HL-60 (cell line): ENCODE measurements around the gene GJA5.

Experiments
- POLR2AphosphoS5 ChIP-seq: IDR thresholded peaks from 2 replicates; pipeline ENCODE4 v1.6.1; 2012; ENCODE audit warnings: low read depth
- SPI1 ChIP-seq: IDR thresholded peaks from 2 replicates; pipeline ENCODE4 v1.6.1; 2012; ENCODE audit warnings: low read depth, mild to moderate bottlenecking, borderline replicate concordance
- TF ChIP-seq, protein P1 (sequence below): IDR thresholded peaks from 2 replicates; pipeline ENCODE4 v1.6.1; 2012; ENCODE audit warnings: low read depth; ENCODE audit not compliant: insufficient replicate concordance
- TF ChIP-seq, protein P2 (sequence below): IDR thresholded peaks from one replicate; pipeline ENCODE4 v1.5.1; 2011; ENCODE audit warnings: low read length, control low read depth, inconsistent platforms; ENCODE audit not compliant: insufficient read depth

DNA sequence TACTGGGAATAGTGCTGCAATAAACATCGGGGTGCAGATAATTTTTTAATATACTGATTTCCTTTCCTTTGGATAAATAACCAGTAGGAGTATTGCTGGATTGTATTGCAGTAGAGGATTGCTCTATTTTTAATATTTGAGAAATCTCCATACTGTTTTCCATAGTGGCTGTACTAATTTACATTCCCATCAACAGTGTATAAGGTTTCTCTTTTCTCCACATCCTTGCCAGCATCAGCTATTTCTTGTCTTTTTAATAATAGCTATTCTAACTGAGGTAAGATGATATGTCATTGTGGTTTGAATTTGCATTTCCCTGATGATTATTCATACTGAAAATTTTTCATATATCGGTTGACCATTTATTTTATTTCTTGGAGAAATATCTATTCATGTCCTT is 31.1 kb downstream of the GJA5 start:
- TF ChIP-seq, protein P1, sequence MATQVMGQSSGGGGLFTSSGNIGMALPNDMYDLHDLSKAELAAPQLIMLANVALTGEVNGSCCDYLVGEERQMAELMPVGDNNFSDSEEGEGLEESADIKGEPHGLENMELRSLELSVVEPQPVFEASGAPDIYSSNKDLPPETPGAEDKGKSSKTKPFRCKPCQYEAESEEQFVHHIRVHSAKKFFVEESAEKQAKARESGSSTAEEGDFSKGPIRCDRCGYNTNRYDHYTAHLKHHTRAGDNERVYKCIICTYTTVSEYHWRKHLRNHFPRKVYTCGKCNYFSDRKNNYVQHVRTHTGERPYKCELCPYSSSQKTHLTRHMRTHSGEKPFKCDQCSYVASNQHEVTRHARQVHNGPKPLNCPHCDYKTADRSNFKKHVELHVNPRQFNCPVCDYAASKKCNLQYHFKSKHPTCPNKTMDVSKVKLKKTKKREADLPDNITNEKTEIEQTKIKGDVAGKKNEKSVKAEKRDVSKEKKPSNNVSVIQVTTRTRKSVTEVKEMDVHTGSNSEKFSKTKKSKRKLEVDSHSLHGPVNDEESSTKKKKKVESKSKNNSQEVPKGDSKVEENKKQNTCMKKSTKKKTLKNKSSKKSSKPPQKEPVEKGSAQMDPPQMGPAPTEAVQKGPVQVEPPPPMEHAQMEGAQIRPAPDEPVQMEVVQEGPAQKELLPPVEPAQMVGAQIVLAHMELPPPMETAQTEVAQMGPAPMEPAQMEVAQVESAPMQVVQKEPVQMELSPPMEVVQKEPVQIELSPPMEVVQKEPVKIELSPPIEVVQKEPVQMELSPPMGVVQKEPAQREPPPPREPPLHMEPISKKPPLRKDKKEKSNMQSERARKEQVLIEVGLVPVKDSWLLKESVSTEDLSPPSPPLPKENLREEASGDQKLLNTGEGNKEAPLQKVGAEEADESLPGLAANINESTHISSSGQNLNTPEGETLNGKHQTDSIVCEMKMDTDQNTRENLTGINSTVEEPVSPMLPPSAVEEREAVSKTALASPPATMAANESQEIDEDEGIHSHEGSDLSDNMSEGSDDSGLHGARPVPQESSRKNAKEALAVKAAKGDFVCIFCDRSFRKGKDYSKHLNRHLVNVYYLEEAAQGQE = no peak
- TF ChIP-seq, protein P2, sequence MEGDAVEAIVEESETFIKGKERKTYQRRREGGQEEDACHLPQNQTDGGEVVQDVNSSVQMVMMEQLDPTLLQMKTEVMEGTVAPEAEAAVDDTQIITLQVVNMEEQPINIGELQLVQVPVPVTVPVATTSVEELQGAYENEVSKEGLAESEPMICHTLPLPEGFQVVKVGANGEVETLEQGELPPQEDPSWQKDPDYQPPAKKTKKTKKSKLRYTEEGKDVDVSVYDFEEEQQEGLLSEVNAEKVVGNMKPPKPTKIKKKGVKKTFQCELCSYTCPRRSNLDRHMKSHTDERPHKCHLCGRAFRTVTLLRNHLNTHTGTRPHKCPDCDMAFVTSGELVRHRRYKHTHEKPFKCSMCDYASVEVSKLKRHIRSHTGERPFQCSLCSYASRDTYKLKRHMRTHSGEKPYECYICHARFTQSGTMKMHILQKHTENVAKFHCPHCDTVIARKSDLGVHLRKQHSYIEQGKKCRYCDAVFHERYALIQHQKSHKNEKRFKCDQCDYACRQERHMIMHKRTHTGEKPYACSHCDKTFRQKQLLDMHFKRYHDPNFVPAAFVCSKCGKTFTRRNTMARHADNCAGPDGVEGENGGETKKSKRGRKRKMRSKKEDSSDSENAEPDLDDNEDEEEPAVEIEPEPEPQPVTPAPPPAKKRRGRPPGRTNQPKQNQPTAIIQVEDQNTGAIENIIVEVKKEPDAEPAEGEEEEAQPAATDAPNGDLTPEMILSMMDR = no peak
- no peak for TF ChIP-seq SPI1
- no peak for TF ChIP-seq POLR2AphosphoS5
